ENCODE results near the gene DNAJB7.

- TF ChIP-seq EZH2 (IDR thresholded peaks at IDR 0.05; ENCODE audit: borderline replicate concordance, insufficient read depth, low read depth, low read length, poor library complexity, severe bottlenecking): no peak
- no peak for TF ChIP-seq CTCF (IDR thresholded peaks at IDR 0.05)
These were observed 17.0 kb downstream of the DNAJB7 start for GRCh38 chr22:40844951-40845350.

Data from B cell (primary cell).